Measurements from ENCODE around the gene TMEM33. TPM values are rescaled to one million over a fixed set of nuclear protein-coding genes. Genes with fewer than 3 reads are reported as not detected.

Gene TMEM33
- total and polyA plus RNA-seq, 2 of the 8 experiments (the other 6 are each of a cell fraction or from before 2014, with no cell fraction given): 72.5 to 94.4 TPM

DNA sequence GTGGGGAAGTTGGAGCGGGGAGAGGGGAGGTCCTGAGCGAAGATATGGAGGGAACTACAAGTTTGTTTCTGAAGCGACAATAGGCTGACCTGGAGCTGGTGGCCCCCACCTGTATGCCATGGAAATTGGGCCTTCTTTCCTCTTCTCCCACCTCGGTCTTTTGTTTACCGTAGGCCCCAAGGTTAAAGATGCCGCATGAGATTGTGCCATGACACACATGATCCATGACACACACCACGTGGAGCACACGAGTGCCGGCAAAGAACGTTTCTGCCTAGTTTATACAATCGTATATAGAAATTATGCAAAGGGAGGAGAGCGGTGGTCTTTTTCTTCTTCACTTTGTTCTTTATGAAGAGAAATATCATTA, 408 bp downstream of the TMEM33 start:
- Histone ChIP-seq H4K5ac (ENCODE audit: insufficient read length, low read depth, low read length) (peak overlapping the region; percentile 80), H3K9ac (replicated peaks in 1 of 4; ENCODE audit: extremely low read depth in 1 of 4, low read depth in 3 of 4, low read length in 3 of 4) (peak overlapping the region; percentile 50 to 87 (median 82)), H2BK15ac (ENCODE audit: low read length) (no peak overlapping the region), H2BK12ac (ENCODE audit: low read depth, low read length) (no peak overlapping the region), H3K23ac (ENCODE audit: insufficient read length) (no peak overlapping the region), H4K91ac (replicated peaks; ENCODE audit: insufficient read length, low read length) (no peak overlapping the region), H3K4me3 (ENCODE audit: extremely low read depth in 1 of 4, insufficient read depth in 2 of 4, low read depth in 3 of 4, low read length in 4 of 4) (peak overlapping the region; percentile 96 to 98 (median 97)), H2AFZ (ENCODE audit: low read length) (no peak overlapping the region), H3K9me3 (ENCODE audit: insufficient read depth in 2 of 2, low read depth in 1 of 2, low read length in 1 of 2) (no peaks in the 10 kb centered on the region), H3K27me3 (replicated peaks in 1 of 4; ENCODE audit: control insufficient read depth in 3 of 4, extremely low read depth in 1 of 4, insufficient read depth in 3 of 4, low read length in 3 of 4) (no peaks in the 10 kb centered on the region), H4K20me1 (replicated peaks in 1 of 2; ENCODE audit: control insufficient read depth in 1 of 2, insufficient read depth in 2 of 2, low read length in 2 of 2) (no peaks in the 10 kb centered on the region), H2BK20ac (ENCODE audit: low read length) (no peak overlapping the region), H2BK5ac (ENCODE audit: low read depth, low read length) (peak overlapping the region; percentile 55; the same call in 1 of the 2 replicates), H3K4me1 (replicated peaks in 1 of 4; ENCODE audit: control insufficient read depth in 3 of 4, insufficient read depth in 4 of 4, low read length in 3 of 4) (peaks cover 0 to 6% (median 2%) of the 10 kb centered on the region in 4 experiments; a peak in 3 of 7 replicates), H3K79me2 (ENCODE audit: control insufficient read depth in 1 of 2, insufficient read depth in 2 of 2, low read length in 2 of 2) (peaks cover 6 to 46% of the 10 kb centered on the region in 2 experiments), H3K18ac (ENCODE audit: extremely low read depth, low read length) (no peak overlapping the region), H3K23me2 (ENCODE audit: low read depth, low read length) (peaks cover 4% of the 10 kb centered on the region; the same call in 1 of the 2 replicates), H3K4ac (replicated peaks; ENCODE audit: insufficient read length, low read depth, low read length) (no peak overlapping the region), H3K27ac (ENCODE audit: low read depth, low read length) (peak overlapping the region; percentile 67), H2AK5ac (ENCODE audit: low read depth, low read length) (no peak overlapping the region; the same call in 1 of the 2 replicates), H3K36me3 (ENCODE audit: control insufficient read depth in 2 of 4, insufficient read depth in 4 of 4, low read length in 3 of 4) (peaks cover 0 to 30% (median 8%) of the 10 kb centered on the region in 4 experiments; a peak in 5 of 8 replicates), H3K14ac (ENCODE audit: insufficient read length) (no peak overlapping the region), H3K4me2 (ENCODE audit: insufficient read depth in 1 of 2, low read depth in 2 of 2, low read length in 2 of 2) (peak overlapping the region; percentile 74 to 92), H3K79me1 (ENCODE audit: low read depth, low read length) (peaks cover 4% of the 10 kb centered on the region; the same call in 1 of the 2 replicates), H2BK120ac (replicated peaks; ENCODE audit: low read depth, low read length) (no peak overlapping the region), H4K8ac (ENCODE audit: extremely low read depth, insufficient read depth, low read length) (peak overlapping the region; percentile 93), H3K56ac (replicated peaks; ENCODE audit: insufficient read length, low read depth, low read length) (no peak overlapping the region)
- POLR2A ChIA-PET (ENCODE audit: partially characterized antibody): interaction anchor here (0.7 to 2.5 kb wide), 7 partner anchors 10 to 676 kb away, joined by 3 to 13 read pairs (median 3); no protein-coding TSS in a partner anchor
- 4% methylated on average over 12 of the region's 12 CpGs; no CpG with 5 or more reads in 1 of the 2 experiments for WGBS, 2 experiments (ENCODE audit: extremely low coverage in 1 of 2, insufficient coverage in 1 of 2, insufficient read length in 1 of 2, insufficient replicate concordance in 2 of 2, low coverage in 1 of 2, low lambda C conversion rate in 2 of 2, missing lambda C conversion rate in 1 of 2)
- CTCF ChIA-PET (ENCODE audit: partially characterized antibody): interaction anchor here (1.7 kb wide), 1 partner anchor 44 kb away, joined by 4 read pairs; no protein-coding TSS in a partner anchor
- FAIRE-seq (no peak), DNase-seq (ENCODE audit: low read depth in 1 of 2, low spot score in 2 of 2) (no peak)
- TF ChIP-seq CEBPB (IDR thresholded peaks at IDR 0.05; ENCODE audit: low read depth, low read length) (no peak), PHF8 (conservative IDR thresholded peaks at IDR 0.05; ENCODE audit: low read depth, low read length) (no peak), EP300 (IDR thresholded peaks at IDR 0.05; ENCODE audit: borderline replicate concordance in 1 of 2, low read depth in 2 of 2, low read length in 2 of 2) (no peak), SIX5 (IDR thresholded peaks at IDR 0.05; ENCODE audit: low read depth, low read length) (no peak), EZH2 (IDR thresholded peaks at IDR 0.05; ENCODE audit: low read depth, low read length, severe bottlenecking) (no peak), SIN3A (conservative IDR thresholded peaks at IDR 0.05 in 1 of 2, IDR thresholded peaks at IDR 0.05 in 1 of 2; ENCODE audit: low read depth in 1 of 2, low read length in 2 of 2) (peak in 1 of 2 experiments; percentile 36; a peak in 1 of 4 replicates), TBP (IDR thresholded peaks at IDR 0.05; ENCODE audit: low read depth, low read length) (no peak), JUND (IDR thresholded peaks at IDR 0.05; ENCODE audit: low read length) (no peak), TAF1 (IDR thresholded peaks at IDR 0.05; ENCODE audit: low read depth, low read length) (no peak), CHD2 (IDR thresholded peaks at IDR 0.05; ENCODE audit: low read length) (no peak), BACH1 (IDR thresholded peaks at IDR 0.05; ENCODE audit: low read length) (no peak), TAF7 (optimal IDR thresholded peaks at IDR 0.05; ENCODE audit: borderline replicate concordance, low read depth, low read length) (no peak), HDAC6 (IDR thresholded peaks at IDR 0.05; ENCODE audit: low read depth, low read length) (no peak)
- TF ChIP-seq, protein P1, sequence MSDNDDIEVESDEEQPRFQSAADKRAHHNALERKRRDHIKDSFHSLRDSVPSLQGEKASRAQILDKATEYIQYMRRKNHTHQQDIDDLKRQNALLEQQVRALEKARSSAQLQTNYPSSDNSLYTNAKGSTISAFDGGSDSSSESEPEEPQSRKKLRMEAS (IDR thresholded peaks at IDR 0.05): peak; percentile 90

Data from H1 (cell line).